Body of pancreas (tissue), 4 donors: Measurements from ENCODE around the gene PRKCB. TPM values are rescaled to one million over a fixed set of nuclear protein-coding genes. Genes with fewer than 3 reads are reported as not detected.

Experiments used
- ATAC-seq: fragments of 150-250 bp; one replicate; pipeline ENCODE4 v1.9.1; 2016
- DNase-seq, 4 donors: peaks; one replicate each; pipeline ENCODE4 v3.0.0-alpha.2; 2019
- H3K27ac ChIP-seq, 4 donors: fragments of 200-600 bp; sonication (generic); 1 replicate in 3 of 4; 2 replicates in 1 of 4; pipeline versions ENCODE4 v1.5.1 to v1.6.1; 2016 to 2019; ENCODE audit warnings: mild to moderate bottlenecking in 1 of 4, mixed read lengths in 1 of 4, moderate library complexity in 1 of 4
- H3K27me3 ChIP-seq, 2 donors: fragments of 200-600 bp; sonication (generic); one replicate each; pipeline ENCODE4 v1.6.0; 2016; ENCODE audit warnings: mild to moderate bottlenecking in 1 of 2
- H3K36me3 ChIP-seq, 2 donors: fragments of 200-600 bp; sonication (generic); replicated peaks in 1 of 2; 2 replicates each; pipeline ENCODE4 v1.5.1; 2016; ENCODE audit warnings: low read depth in 2 of 2; ENCODE audit not compliant: insufficient read depth in 1 of 2
- H3K4me1 ChIP-seq: fragments of 200-600 bp; sonication (generic); one replicate; pipeline ENCODE4 v1.6.0; 2016
- H3K4me3 ChIP-seq, 2 donors: fragments of 200-600 bp; sonication (generic); 1 replicate in 1 of 2; 2 replicates in 1 of 2; pipeline ENCODE4 v1.5.1; 2016 to 2019
- H3K9me3 ChIP-seq, 3 donors: fragments of 200-600 bp; sonication (generic); 1 replicate in 2 of 3; 2 replicates in 1 of 3; pipeline ENCODE4 v1.5.1; 2016
- POLR2A ChIP-seq, 3 donors: fragments of 450-650 bp; IDR thresholded peaks; one replicate each; pipeline ENCODE4 v1.6.1; 2016; ENCODE audit warnings: antibody characterized with exemption in 3 of 3, mild to moderate bottlenecking in 2 of 3
- WGBS, 2 donors: methylation state at CpG; one replicate each; pipeline ENCODE4 v1.1.5; 2017; 5-methylcytosine and 5-hydroxymethylcytosine counted together
- intact Hi-C: fragments of 100-400 bp; cut with DNase I; formaldehyde crosslinking; loops from one replicate; pipeline ENCODE4 v1.15.1; 2023
- total RNA-seq, 2 donors: library from RNA; depleted of rRNA; stranded (reverse); fragments of >200 nt; gene quantifications; one replicate each; pipeline ENCODE4 v1.1.0, GENCODE V29; 2016
- TF ChIP-seq, protein P1 (sequence below), 7 experiments: fragments of 450-650 bp in 4 of 7; fragments of 200-600 bp in 3 of 7; sonication (generic) in 3 of 7; IDR thresholded peaks; one replicate each; pipeline ENCODE4 v1.5.1; 2016 to 2019; ENCODE audit warnings: antibody characterized with exemption in 7 of 7

The PRKCB gene
- total RNA-seq, 2 donors from 2014 or later: 0.33 to 10.6 TPM

DNA sequence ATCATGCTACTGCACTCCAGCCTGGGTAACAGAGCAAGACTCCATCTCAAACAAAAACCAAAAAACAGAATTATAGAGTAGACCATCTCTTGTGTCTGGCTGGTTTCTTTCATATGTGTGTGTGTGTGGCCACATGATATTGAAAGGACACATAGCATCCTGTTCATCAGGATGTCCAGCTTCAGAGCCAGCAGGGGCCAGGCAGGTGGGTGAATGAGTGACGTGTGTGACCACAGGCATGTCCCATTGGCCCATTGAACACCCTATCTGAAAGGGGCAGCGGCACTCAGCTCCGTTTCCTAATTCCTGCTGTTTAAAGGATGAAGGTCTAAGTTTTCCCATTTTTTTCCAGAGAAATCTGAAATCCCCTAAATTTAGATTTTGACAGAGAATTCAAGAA is 174.2 kb downstream of the PRKCB start:
- ATAC-seq (no peak), DNase-seq (no peak)
- Histone ChIP-seq H3K9me3 (no peaks in the 10 kb centered on the region), H3K27ac (no peak overlapping the region), H3K36me3 (no peaks in the 10 kb centered on the region), H3K4me3 (no peak overlapping the region), H3K4me1 (no peaks in the 10 kb centered on the region), H3K27me3 (peaks cover 0 to 5% of the 10 kb centered on the region in 2 donors)
- WGBS, 2 donors: 56 to 58% methylated on average over 3 of the region's 3 CpGs
- TF ChIP-seq, protein P1, sequence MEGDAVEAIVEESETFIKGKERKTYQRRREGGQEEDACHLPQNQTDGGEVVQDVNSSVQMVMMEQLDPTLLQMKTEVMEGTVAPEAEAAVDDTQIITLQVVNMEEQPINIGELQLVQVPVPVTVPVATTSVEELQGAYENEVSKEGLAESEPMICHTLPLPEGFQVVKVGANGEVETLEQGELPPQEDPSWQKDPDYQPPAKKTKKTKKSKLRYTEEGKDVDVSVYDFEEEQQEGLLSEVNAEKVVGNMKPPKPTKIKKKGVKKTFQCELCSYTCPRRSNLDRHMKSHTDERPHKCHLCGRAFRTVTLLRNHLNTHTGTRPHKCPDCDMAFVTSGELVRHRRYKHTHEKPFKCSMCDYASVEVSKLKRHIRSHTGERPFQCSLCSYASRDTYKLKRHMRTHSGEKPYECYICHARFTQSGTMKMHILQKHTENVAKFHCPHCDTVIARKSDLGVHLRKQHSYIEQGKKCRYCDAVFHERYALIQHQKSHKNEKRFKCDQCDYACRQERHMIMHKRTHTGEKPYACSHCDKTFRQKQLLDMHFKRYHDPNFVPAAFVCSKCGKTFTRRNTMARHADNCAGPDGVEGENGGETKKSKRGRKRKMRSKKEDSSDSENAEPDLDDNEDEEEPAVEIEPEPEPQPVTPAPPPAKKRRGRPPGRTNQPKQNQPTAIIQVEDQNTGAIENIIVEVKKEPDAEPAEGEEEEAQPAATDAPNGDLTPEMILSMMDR (IDR thresholded peaks at IDR 0.05): no peak
- TF ChIP-seq POLR2A (IDR thresholded peaks at IDR 0.05): no peak
- intact Hi-C loops: no loop called here

DNA sequence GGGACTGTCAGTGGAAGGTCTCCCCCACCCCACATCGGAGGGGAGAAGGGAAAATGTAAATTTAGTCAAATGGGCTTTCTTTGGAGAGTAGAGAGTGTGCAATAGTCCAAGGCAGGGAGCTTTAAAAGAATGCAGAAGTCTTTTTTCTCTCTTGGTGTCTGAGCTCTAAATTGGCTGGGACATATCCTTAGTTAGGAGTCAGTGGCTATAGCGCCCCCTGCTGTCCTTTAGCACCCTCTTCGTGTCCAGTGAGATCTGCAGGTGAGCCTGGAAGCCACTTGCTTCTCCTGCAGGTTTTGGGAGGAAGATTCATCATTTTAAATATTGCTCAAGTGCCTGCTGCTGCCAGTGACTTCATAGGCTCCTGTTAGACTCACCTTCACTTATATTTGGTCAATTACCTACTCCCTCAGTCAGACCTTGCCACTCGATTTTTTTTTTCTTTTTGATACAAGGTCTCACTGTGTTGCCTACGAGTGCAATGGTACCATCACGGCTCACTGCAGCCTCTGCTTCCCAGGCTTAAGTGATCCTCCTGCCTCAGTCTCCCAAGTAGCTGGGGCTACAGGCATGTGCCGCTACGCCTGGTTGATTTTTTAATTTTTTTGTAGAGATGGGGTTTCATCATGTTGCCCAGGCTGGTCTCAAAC is 174.8 kb downstream of the PRKCB start:
- intact Hi-C loops: no loop called here

DNA sequence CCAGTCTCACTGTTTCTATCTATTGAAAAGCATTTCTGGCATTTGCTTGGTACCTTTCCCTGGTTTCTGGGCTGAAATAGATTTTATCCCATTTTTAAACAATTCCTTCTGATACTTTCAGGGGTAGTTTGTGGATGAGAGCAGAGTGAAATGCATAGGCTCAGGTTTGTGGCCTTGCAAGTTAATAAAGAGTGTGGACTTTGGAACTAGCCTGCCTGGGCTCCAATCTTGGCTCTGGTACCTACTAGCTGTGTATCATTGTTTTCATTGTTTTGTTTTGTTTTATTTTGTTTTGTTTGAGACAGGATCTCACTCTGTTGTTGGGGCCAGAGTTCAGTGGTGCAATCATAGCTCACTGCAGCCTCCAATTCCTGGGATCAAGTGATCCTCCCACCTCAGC is 175.5 kb downstream of the PRKCB start:
- no peaks in the 10 kb centered on the region for H3K36me3 ChIP-seq
- intact Hi-C loops: no loop called here
- H3K9me3 ChIP-seq: no peaks in the 10 kb centered on the region
- TF ChIP-seq POLR2A (IDR thresholded peaks at IDR 0.05): no peak
- TF ChIP-seq, protein P1 (IDR thresholded peaks at IDR 0.05): no peak
- no peak overlapping the region for H3K4me3 ChIP-seq
- H3K27ac ChIP-seq: no peak overlapping the region
- H3K4me1 ChIP-seq: no peaks in the 10 kb centered on the region
- H3K27me3 ChIP-seq: peaks cover 0 to 5% of the 10 kb centered on the region in 2 donors
- DNase-seq (no peak), ATAC-seq (no peak)

More for the DNA sequence above, 174.8 kb downstream of the PRKCB start:
- no peaks in the 10 kb centered on the region for H3K4me1 ChIP-seq
- H3K4me3 ChIP-seq: no peak overlapping the region
- H3K27ac ChIP-seq: no peak overlapping the region
- no peaks in the 10 kb centered on the region for H3K9me3 ChIP-seq
- DNase-seq: peak; percentile 64 to 86 (median 78)
- H3K36me3 ChIP-seq: no peaks in the 10 kb centered on the region
- TF ChIP-seq, protein P1 (IDR thresholded peaks at IDR 0.05): peak; percentile 30 to 66 (median 57)
- TF ChIP-seq POLR2A (IDR thresholded peaks at IDR 0.05): no peak
- ATAC-seq: no peak
- peaks cover 0 to 5% of the 10 kb centered on the region in 2 donors for H3K27me3 ChIP-seq
- WGBS, 2 donors: 37 to 43% methylated on average over 8 of the region's 8 CpGs

DNA sequence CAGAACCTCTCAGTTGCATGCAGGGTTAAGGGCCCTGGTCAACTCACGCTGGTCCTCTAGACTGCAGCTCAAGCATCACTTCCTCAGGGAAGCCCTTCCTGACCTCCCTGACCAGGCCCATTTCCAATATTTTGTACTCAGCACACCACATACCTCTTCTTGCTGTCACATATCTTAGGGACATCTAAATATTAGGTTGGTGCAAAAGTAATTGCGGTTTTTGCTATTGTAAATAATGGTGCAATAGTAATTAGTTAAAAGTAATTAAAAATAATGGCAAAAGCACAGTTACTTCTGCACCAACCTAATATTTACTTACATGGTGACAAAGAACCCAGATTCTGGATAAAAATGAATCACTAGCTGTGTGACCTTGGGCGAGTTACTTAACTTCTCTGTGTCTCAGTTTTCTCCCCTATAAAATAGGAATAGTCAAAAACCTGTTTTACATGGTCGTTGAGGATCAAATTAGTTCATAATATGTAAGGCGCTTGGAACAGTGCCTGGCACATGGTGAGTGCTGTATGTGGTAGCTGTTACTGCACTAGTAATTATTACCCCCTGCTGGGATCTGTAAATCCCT is 177.4 kb downstream of the PRKCB start:
- intact Hi-C loops: no loop called here
- Histone ChIP-seq H3K27me3 (peaks cover 0 to 5% of the 10 kb centered on the region in 2 donors), H3K36me3 (no peaks in the 10 kb centered on the region), H3K4me3 (no peak overlapping the region), H3K9me3 (no peaks in the 10 kb centered on the region), H3K4me1 (no peaks in the 10 kb centered on the region), H3K27ac (no peak overlapping the region)
- no peak for TF ChIP-seq POLR2A (IDR thresholded peaks at IDR 0.05)
- TF ChIP-seq, protein P1 (IDR thresholded peaks at IDR 0.05): no peak
- DNase-seq (no peak), ATAC-seq (no peak)
- WGBS, 2 donors: 55 to 56% methylated on average over 5 of the region's 5 CpGs
